ENCODE data around the gene ETFDH. TPM values are rescaled to one million over a fixed set of nuclear protein-coding genes. Genes with fewer than 3 reads are reported as not detected.

The ETFDH gene
- total RNA-seq, 1 donor from 2014 or later, result 19.9 TPM

Small RNA genes lying within 50 kb of the gene (small RNA-seq; reads per million reads assigned to genes)
- gene RF00012 (ENCODE audit: low replicate concordance), result not detected

Other genes with a start within 250 kb of the ETFDH start
- 18.7 TPM for gene RXFP1, start 150.4 kb upstream of the ETFDH start, total RNA-seq
- 14.0 TPM for gene C4orf46, start 409 bp upstream of the ETFDH start, total RNA-seq
- gene PPID, start 51.1 kb downstream of the ETFDH start, total RNA-seq, result 21.1 TPM
- 62.9 TPM for gene FNIP2, start 96.7 kb downstream of the ETFDH start, total RNA-seq

Data from temporal lobe (tissue), 2 donors.